ENCODE data around the gene NCAPD3.

GRCh38 chr11:134223836-134224709 is at the start of gene NCAPD3, which contains the start of gene VPS26B:
- TF ChIP-seq CTCF (IDR thresholded peaks at IDR 0.05; ENCODE audit: low read depth, low read length): no peak
- TF ChIP-seq MYC (IDR thresholded peaks at IDR 0.05; ENCODE audit: low read depth, low read length): peak; percentile 62; the same call in 1 of the 2 replicates
